Activated CD4-positive, alpha-beta T cell treated with anti-CD3 and anti-CD28 coated beads for 4 hours (primary cell): ENCODE results near the gene DDX11.
"Not testable (repeated sequence)": the region's sequence is repeated elsewhere in the genome, so short reads cannot be mapped to it uniquely, and the experiment has no call there.

Experiments used
- DNase-seq, 2 donors: peaks; one replicate each; pipeline ENCODE4 v3.0.0-alpha.2; 2020

Gene DDX11

GRCh38 chr12:31073527-31074332 lies at the start of gene DDX11:
Gene DDX11, plus strand, starts transcription at chr12:31073860. Its CDS starts 4,534 bp downstream, at chr12:31078394.
- peak; percentile 91 to 92 for DNase-seq

DNA sequence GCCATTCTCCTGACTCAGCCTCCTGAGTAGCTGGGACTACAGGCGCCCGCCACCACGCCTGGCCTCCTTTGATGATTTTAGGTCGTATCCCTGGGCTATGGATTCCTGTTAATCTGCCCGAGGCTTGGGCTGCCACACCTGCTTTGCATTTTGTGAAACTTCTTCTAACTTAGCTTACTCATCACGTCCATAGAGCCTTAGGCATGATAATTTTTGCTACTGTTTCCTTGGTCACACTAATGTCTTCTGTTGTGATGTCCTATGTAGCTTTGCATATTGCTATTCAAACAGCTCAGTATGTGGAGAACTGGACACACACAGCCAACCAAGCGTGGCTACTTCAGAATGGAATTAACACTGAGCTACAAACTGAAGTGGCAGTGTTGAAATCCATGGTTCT lies 47.5 kb upstream of the DDX11 start:
- DNase-seq, result no peak

- DNase-seq, result not testable (repeated sequence)
Observed at GRCh38 chr12:31027006-31027405, 46.7 kb upstream of the DDX11 start.

GRCh38 chr12:31029468-31029867 lies 44.2 kb upstream of the DDX11 start:
- no peak for DNase-seq

DNA sequence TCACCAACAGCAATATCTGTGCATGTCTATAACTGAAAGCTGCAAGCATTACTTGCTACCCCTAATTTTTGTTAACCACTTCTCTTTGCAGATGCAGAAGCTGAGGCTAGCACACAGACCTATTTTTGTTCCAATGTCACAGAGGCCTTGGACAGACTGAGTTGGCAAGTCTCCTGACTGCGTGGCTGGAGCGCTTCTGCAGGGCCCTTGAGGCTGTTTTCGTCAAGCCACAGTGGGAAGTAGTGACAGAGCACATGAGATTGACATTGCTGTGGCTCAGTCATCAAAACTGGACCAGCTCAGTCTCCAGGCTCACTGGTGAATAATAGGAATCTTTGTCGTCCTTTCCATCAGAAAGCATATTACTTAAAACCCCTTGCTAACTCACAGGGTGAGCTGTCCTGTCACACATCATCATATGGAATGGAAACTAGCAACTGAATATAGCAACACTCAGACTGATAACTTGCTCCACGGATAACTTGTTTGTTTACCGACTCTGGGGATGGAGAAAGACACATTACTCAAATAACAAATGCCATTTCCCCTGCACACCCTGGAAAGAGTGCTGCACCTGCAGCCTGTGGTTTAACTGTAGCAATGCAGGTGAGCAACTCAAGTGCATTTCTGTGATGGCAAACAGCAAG lies 43.6 kb upstream of the DDX11 start:
- DNase-seq, result no peak

GRCh38 chr12:31031951-31032335 lies 41.7 kb upstream of the DDX11 start:
- DNase-seq, result no peak

- DNase-seq, result no peak
Observed at GRCh38 chr12:31033146-31033545, 40.5 kb upstream of the DDX11 start.

DNA sequence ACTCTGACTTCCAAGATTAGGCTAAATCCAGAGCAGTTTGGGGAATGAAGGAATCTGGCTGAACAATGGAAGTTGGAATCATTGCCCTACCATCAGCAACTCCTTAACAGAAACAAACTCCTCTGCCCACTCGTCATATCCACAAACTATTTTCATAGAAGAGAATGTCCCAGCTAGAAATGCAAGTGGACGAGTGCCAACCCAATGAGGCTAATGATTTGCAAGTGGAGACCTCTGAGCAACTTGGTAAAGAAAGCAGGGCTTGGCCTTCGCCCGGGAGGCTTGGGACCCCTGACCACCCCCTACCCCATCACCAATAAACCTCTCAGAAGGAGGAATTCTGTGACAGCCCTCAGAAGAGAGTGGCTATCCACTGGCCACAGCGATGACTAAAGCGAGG lies 40.0 kb upstream of the DDX11 start:
- DNase-seq, result no peak

- no peak for DNase-seq
Observed at GRCh38 chr12:31034372-31034771, 39.3 kb upstream of the DDX11 start.

DNA sequence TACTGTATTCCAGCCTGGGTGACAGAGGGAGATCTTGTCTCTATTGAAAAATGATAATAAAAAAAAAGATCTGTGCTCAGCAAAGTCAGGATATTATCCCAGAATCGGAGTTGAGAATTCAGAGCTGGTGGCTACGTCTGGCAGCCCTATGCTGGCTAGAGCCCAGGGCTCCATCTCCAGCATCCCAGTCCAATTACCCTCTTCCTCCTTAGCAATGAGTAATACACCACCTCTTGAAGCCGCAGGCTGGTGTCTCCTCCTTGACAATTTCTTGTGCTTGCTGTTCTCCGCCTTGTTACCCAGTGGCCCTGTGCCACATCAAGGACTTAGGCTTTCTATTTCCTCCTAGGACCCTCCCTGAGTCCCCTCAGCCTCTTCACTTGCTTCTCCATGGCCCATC lies 38.4 kb upstream of the DDX11 start:
- DNase-seq, result no peak

DNA sequence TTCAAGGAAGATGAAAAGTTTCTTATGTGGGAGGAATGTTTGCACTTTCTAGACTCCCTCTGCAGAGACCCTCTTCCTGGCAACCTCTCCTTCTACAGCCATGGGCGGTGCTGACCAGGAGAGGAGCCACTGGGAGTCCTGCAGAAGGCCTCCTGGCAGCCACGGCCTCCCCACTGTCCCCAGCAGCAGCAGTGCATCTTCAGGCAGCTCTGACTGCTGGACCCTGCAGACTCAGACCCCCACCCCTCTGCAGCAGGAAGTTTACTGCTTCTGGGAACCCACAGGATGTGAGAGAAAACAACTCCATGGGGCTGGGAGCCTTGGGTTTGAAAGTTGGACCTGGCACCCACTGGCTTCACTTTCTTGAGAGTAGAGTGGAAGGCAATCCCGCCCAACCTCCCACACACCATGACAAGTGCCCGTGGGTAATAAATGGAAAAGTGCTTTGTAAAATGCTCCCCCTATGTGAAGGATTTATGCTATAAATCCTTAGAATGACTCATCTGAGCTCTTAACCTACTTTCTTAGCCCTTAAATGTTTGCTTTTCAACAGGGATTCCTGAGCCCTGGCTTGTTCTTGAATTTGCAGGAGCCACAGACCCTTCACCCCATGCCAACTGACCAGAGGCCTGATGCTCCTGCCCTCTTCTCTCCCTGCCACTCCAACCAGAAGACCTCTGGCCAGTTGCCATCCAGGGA lies 37.5 kb upstream of the DDX11 start:
- no peak for DNase-seq

- no peak for DNase-seq
Observed at GRCh38 chr12:31037028-31037427, 36.6 kb upstream of the DDX11 start.

DNA sequence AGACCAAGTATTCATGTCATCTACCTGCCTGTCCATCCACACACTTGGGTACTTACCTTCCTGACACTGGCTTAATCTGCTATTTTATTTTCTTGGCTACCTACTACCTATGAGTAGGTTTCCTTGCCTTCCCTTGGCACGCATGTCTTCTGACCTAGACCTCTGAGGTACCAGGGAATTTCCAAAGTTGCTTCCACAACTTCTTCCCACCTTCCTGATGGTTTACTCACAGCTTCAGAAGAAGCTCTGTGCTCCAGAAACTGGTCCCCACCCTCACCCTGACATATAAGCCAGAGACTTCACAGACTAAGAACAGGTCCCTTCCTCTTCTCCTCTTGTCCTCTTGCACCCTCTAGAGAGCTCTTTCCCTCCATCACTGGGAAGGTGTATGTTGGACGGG lies 35.7 kb upstream of the DDX11 start:
- no peak for DNase-seq

DNA sequence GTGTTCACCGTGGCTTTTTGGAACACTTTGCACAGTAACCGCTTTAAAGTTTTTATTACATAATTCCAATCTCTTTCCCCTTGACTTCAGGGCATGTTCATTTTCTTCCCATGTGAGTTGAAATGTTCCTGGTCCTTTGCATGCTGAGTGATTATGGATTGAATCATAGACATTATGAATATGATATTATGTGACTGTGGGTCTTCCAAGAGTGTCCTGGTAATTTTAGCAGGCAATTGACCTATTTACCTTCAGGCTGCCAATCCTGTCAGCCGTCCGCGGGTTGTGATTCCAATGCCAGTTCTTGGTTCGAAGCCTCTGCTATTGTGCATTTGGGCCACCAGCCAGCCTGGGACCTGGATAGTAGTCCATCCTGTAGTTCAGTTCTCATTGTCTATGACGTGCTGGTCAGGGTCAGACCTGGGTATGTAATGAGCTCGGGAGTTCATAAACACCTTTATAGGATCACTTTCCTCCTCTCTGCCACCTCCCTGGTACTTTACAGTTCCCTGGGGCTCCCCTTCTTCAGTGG lies 32.6 kb upstream of the DDX11 start:
- no peak for DNase-seq

GRCh38 chr12:31050143-31050542 lies 23.5 kb upstream of the DDX11 start:
- not testable (repeated sequence) for DNase-seq

DNA sequence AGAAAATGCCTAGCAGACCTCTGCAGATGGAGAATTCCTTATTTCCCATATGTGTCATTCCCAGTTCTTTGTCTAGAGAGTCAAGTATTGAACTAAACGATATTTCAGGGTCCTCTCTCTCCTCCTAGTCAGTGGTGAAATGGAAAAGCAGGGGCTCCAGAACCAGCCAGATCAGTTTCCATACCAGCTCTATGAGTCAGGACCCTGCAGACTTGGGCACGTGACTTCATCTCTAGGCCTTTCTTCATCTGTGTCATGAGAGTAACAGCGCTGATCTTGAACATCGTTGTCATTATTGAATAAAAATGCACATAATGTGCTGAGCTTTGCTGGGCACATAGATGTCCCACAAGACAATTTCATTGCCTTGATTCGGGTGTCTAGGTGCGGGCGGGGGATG lies 23.1 kb upstream of the DDX11 start:
- not testable (repeated sequence) for DNase-seq

DNA sequence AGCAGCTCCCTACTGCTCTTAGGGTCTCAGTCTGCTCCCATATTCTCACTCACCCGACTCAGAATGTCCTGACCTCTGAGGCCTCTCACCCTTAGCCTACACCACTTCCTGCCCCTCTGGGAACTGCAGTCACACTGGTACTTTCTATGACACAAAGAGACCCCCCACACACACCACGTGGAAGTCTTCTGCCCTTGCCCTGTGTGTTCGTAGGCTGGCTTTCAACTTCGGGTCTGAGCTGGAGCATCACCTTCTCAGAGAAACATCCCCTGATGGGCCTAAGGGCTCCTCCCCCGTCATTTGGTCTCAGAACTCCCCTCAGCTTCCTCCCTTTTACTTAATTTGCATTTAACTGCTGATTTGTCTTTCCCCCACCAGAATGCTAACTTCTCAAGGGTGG lies 22.0 kb upstream of the DDX11 start:
- not testable (repeated sequence) for DNase-seq

DNA sequence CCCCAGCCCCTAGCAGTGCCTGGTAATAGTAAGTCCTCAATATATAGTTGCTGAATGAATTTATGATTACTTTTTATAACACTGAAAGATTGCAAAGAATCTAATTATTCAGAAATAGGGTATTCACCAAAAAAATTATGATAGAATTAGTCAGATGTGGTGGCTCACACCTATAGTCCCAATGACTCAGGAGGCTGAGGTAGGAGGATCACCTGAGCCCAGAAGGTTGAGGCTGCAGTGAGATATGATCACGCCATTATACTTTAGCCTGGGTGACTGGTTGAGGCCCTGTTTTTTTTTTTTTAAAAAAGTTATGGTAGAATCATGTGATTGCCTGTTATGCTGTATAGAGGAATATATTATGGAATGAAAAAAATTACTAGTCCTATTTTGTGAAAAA lies 21.5 kb upstream of the DDX11 start:
- DNase-seq, result not testable (repeated sequence)

- DNase-seq, result not testable (repeated sequence)
Observed at GRCh38 chr12:31052666-31053439, 20.8 kb upstream of the DDX11 start.

DNA sequence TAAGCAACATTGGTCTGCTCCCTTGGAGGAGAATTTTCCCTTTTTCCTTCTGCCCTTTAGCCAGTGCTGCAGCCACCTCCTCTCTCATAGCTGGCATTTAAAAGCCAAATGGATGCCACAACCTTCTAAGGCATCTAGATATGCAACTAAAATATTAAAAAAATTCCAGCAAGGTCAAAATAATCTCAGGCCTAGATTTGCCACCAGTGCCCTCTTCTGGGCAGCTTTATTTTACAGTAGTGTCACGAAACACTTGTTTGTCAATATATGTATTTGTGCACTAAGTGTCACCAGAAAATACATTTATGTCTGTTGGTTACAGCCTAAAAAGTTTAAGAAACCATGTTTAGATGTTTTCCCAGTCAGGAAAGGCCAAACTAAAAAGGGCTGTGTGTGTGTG lies 19.7 kb upstream of the DDX11 start:
- DNase-seq, result not testable (repeated sequence)

DNA sequence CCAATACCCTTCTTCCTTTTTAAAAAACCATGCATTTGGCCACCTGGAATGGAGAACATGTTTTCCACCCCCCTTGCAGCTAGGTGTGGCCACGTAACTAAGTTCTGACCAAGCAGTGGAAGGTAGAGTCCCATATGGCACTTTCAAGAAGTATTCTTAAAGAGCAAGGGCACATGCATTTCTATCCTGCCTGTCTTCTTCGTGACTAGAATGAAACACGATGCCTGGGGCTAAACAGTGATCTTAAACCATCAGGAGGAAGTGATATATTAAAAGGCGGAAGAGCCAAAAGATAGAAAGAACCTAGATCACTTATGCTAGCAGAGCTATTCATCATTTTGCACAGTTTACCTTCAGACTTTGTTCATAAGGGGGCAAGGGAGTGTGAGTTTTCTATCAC lies 16.0 kb upstream of the DDX11 start:
- no peak for DNase-seq

DNA sequence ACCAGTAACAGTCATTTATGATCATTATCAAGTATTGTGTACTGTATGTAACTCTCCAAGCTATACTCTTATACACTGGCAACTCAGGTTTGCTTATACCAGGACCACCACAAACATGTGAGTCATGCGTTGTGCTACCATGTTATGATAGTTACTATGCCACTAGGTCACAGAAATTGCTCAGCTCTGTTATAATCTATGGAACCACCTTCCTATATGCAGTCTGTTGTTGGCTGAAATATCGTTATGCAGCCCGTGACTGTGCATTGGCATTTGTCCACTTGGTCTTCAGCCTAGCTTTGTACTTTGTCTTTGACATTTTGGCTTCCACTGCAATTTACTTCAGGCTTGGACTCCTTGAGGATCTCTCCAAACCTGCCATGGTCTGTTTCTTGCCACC lies 7.5 kb upstream of the DDX11 start:
- not testable (repeated sequence) for DNase-seq

DNA sequence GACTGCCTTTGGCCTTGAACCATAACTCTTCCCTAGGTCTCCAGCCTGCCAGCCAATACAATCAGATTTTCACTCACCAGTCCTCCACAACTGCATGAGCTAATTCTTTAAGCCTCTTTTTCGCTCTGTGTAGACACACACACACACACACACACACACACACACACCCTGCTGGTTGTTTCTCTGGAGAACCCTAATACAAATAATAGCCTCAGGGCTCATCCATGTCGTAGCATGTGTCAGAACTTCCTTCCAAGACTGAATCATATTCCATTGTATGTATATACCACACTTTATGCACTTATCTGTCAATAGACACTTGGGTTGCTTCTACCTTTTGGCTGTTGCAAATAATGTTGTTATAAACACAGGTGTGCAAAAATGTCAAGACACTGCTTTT lies 6.0 kb upstream of the DDX11 start:
- not testable (repeated sequence) for DNase-seq
